H1 (cell line): ENCODE measurements around the gene ABLIM1. TPM values are rescaled to one million over a fixed set of nuclear protein-coding genes. Genes with fewer than 3 reads are reported as not detected.

ENCODE experiments used
- CTCF ChIA-PET: fragments of 300-600 bp; sonication (Branson Sonifier 250); formaldehyde crosslinking; loops from one replicate; lab custom pipeline; 2021; ENCODE audit not compliant: partially characterized antibody; lab: Charles Lee
- POLR2A ChIA-PET: fragments of 300-600 bp; sonication (Branson Sonifier 250); formaldehyde crosslinking; loops from one replicate; lab custom pipeline; 2021; ENCODE audit warnings: inconsistent platforms; ENCODE audit not compliant: partially characterized antibody; lab: Charles Lee
- DNase-seq, 2 experiments: peaks; one replicate each; pipeline versions ENCODE4 v3.0.0 to v3.0.0-alpha.2; 2010 to 2022; ENCODE audit warnings: low spot score in 2 of 2, low read depth in 1 of 2, mixed read lengths in 1 of 2
- FAIRE-seq: peaks from 2 replicates; lab custom pipeline; 2011; peaks lifted over from hg19 to GRCh38; lab: Jason Lieb, UNC
- H2AFZ ChIP-seq: 2 replicates; pipeline ENCODE4 v1.8.1; 2012; ENCODE audit warnings: low read length, inconsistent platforms
- H2AK5ac ChIP-seq: 2 replicates; pipeline ENCODE4 v1.6.1; 2013; ENCODE audit warnings: low read depth, low read length
- H2BK120ac ChIP-seq: replicated peaks from 2 replicates; pipeline ENCODE3; 2013; ENCODE audit warnings: low read depth, low read length, inconsistent platforms
- H2BK12ac ChIP-seq: 2 replicates; pipeline ENCODE4 v1.6.1; 2013; ENCODE audit warnings: low read depth, low read length
- H2BK15ac ChIP-seq: 2 replicates; pipeline ENCODE4 v1.6.1; 2013; ENCODE audit warnings: low read length
- H2BK20ac ChIP-seq: 2 replicates; pipeline ENCODE4 v1.6.1; 2013; ENCODE audit warnings: low read length
- H2BK5ac ChIP-seq: 2 replicates; pipeline ENCODE4 v1.6.1; 2013; ENCODE audit warnings: low read depth, low read length
- H3K14ac ChIP-seq: 2 replicates; pipeline ENCODE4 v1.6.1; 2013; ENCODE audit warnings: inconsistent platforms; ENCODE audit not compliant: insufficient read length
- H3K18ac ChIP-seq: 2 replicates; pipeline ENCODE4 v1.6.1; 2013; ENCODE audit warnings: low read length; ENCODE audit errors: extremely low read depth
- H3K23ac ChIP-seq: 2 replicates; pipeline ENCODE4 v1.6.1; 2013; ENCODE audit warnings: inconsistent platforms; ENCODE audit not compliant: insufficient read length
- H3K23me2 ChIP-seq: 2 replicates; pipeline ENCODE4 v1.6.1; 2013; ENCODE audit warnings: low read depth, low read length
- H3K27ac ChIP-seq: 2 replicates; pipeline ENCODE4 v1.6.1; 2011; ENCODE audit warnings: low read depth, low read length, inconsistent platforms
- H3K27me3 ChIP-seq, 4 experiments: replicated peaks in 1 of 4; 1 replicate in 1 of 4; 2 replicates in 3 of 4; pipeline versions ENCODE4 v1.6.1 to v1.8.1; 2011 to 2013; ENCODE audit warnings: low read length in 3 of 4, mild to moderate bottlenecking in 3 of 4, inconsistent platforms in 2 of 4, mixed read lengths in 2 of 4, moderate library complexity in 1 of 4; ENCODE audit not compliant: control insufficient read depth in 3 of 4, insufficient read depth in 3 of 4; ENCODE audit errors: extremely low read depth in 1 of 4
- H3K36me3 ChIP-seq, 4 experiments: 2 replicates each; pipeline versions ENCODE4 v1.6.1 to v1.8.1; 2011 to 2013; ENCODE audit warnings: mild to moderate bottlenecking in 4 of 4, low read length in 3 of 4, moderate library complexity in 2 of 4, control low read depth in 1 of 4, inconsistent platforms in 1 of 4; ENCODE audit not compliant: insufficient read depth in 4 of 4, control insufficient read depth in 2 of 4
- H3K4ac ChIP-seq: replicated peaks from 2 replicates; pipeline ENCODE3; 2013; ENCODE audit warnings: low read length, low read depth, mixed read lengths, inconsistent platforms; ENCODE audit not compliant: insufficient read length
- H3K4me1 ChIP-seq, 4 experiments: replicated peaks in 1 of 4; 1 replicate in 1 of 4; 2 replicates in 3 of 4; pipeline versions ENCODE4 v1.6.1 to v1.8.1; 2011 to 2013; ENCODE audit warnings: low read length in 3 of 4, inconsistent platforms in 2 of 4, mixed read lengths in 1 of 4; ENCODE audit not compliant: insufficient read depth in 4 of 4, control insufficient read depth in 3 of 4
- H3K4me2 ChIP-seq, 2 experiments: 2 replicates each; pipeline versions ENCODE4 v1.6.1 to v1.8.1; 2011 to 2013; ENCODE audit warnings: low read depth in 2 of 2, low read length in 2 of 2, control low read depth in 1 of 2, inconsistent platforms in 1 of 2, mild to moderate bottlenecking in 1 of 2; ENCODE audit not compliant: insufficient read depth in 1 of 2
- H3K4me3 ChIP-seq, 4 experiments: fragments of 200-600, 300-600 bp in 1 of 4; sonication (generic), shearing (Covaris generic), sonication (Bioruptor Twin) in 1 of 4; 2 replicates each; pipeline versions ENCODE4 v1.5.1 to v1.8.1; 2011 to 2016; ENCODE audit warnings: low read length in 4 of 4, low read depth in 3 of 4, control low read depth in 2 of 4, inconsistent platforms in 2 of 4, mild to moderate bottlenecking in 2 of 4, mixed read lengths in 1 of 4, moderate library complexity in 1 of 4; ENCODE audit not compliant: insufficient read depth in 2 of 4; ENCODE audit errors: extremely low read depth in 1 of 4
- H3K56ac ChIP-seq: replicated peaks from 2 replicates; pipeline ENCODE3; 2013; ENCODE audit warnings: low read depth, mild to moderate bottlenecking, mixed read lengths, low read length, inconsistent platforms; ENCODE audit not compliant: insufficient read length
- H3K79me1 ChIP-seq: 2 replicates; pipeline ENCODE4 v1.6.1; 2013; ENCODE audit warnings: low read depth, low read length, control low read depth
- H3K79me2 ChIP-seq, 2 experiments: 2 replicates each; pipeline versions ENCODE4 v1.6.1 to v1.8.1; 2012 to 2013; ENCODE audit warnings: low read length in 2 of 2, mild to moderate bottlenecking in 2 of 2, inconsistent platforms in 1 of 2; ENCODE audit not compliant: insufficient read depth in 2 of 2, control insufficient read depth in 1 of 2
- H3K9ac ChIP-seq, 4 experiments: replicated peaks in 1 of 4; 1 replicate in 1 of 4; 2 replicates in 3 of 4; pipeline versions ENCODE4 v1.6.1 to v1.8.1; 2011 to 2013; ENCODE audit warnings: low read depth in 3 of 4, low read length in 3 of 4, control low read depth in 2 of 4, mild to moderate bottlenecking in 2 of 4, moderate library complexity in 2 of 4, inconsistent platforms in 1 of 4; ENCODE audit errors: extremely low read depth in 1 of 4
- H3K9me3 ChIP-seq, 2 experiments: 2 replicates each; pipeline versions ENCODE4 v1.6.1 to v1.8.1; 2012 to 2013; ENCODE audit warnings: mild to moderate bottlenecking in 2 of 2, moderate library complexity in 2 of 2, control low read depth in 1 of 2, inconsistent platforms in 1 of 2, low read depth in 1 of 2, low read length in 1 of 2, mixed read lengths in 1 of 2; ENCODE audit not compliant: insufficient read depth in 2 of 2
- H4K20me1 ChIP-seq, 2 experiments: replicated peaks in 1 of 2; 2 replicates each; pipeline versions ENCODE3 to v1.8.1; 2011 to 2013; ENCODE audit warnings: inconsistent platforms in 2 of 2, low read length in 2 of 2, mild to moderate bottlenecking in 1 of 2; ENCODE audit not compliant: insufficient read depth in 2 of 2, control insufficient read depth in 1 of 2
- H4K5ac ChIP-seq: 2 replicates; pipeline ENCODE4 v1.6.1; 2013; ENCODE audit warnings: low read length, low read depth, mixed read lengths, inconsistent platforms; ENCODE audit not compliant: insufficient read length
- H4K8ac ChIP-seq: 2 replicates; pipeline ENCODE4 v1.8.0; 2013; ENCODE audit warnings: mild to moderate bottlenecking, moderate library complexity, low read length, inconsistent platforms; ENCODE audit not compliant: insufficient read depth; ENCODE audit errors: extremely low read depth
- H4K91ac ChIP-seq: replicated peaks from 2 replicates; pipeline ENCODE3; 2013; ENCODE audit warnings: low read length, mixed read lengths, inconsistent platforms; ENCODE audit not compliant: insufficient read length
- ATF3 ChIP-seq: IDR thresholded peaks from 2 replicates; pipeline ENCODE4 v1.6.1; 2011; ENCODE audit warnings: low read depth, mild to moderate bottlenecking, low read length; ENCODE audit not compliant: insufficient read depth
- CHD1 ChIP-seq: IDR thresholded peaks from 2 replicates; pipeline ENCODE4 v1.6.1; 2012; ENCODE audit warnings: low read depth, low read length, improper control_type of control experiment
- CREB1 ChIP-seq: IDR thresholded peaks from 2 replicates; pipeline ENCODE4 v1.6.1; 2012; ENCODE audit warnings: inconsistent platforms
- FOSL1 ChIP-seq: IDR thresholded peaks from 2 replicates; pipeline ENCODE4 v1.6.1; 2011; ENCODE audit warnings: mild to moderate bottlenecking, low read depth, low read length, moderate library complexity; ENCODE audit not compliant: insufficient read depth
- JUN ChIP-seq: IDR thresholded peaks from 2 replicates; pipeline ENCODE4 v1.6.1; 2011; ENCODE audit warnings: low read depth, mild to moderate bottlenecking, improper control_type of control experiment, low read length
- KDM1A ChIP-seq: fragments of 200-600, 300-600 bp; sonication (generic); IDR thresholded peaks from 2 replicates; pipeline ENCODE4 v1.7.1; 2016; ENCODE audit warnings: mild to moderate bottlenecking, low read length, borderline replicate concordance
- POLR2A ChIP-seq, 2 experiments: IDR thresholded peaks; 1 replicate in 1 of 2; 2 replicates in 1 of 2; pipeline ENCODE4 v1.6.1; 2011; ENCODE audit warnings: low read depth in 2 of 2, low read length in 2 of 2, mild to moderate bottlenecking in 2 of 2; ENCODE audit errors: control extremely low read depth in 1 of 2
- TAF1 ChIP-seq: IDR thresholded peaks from 2 replicates; pipeline ENCODE4 v1.6.1; 2011; ENCODE audit warnings: mild to moderate bottlenecking, low read depth, low read length
- WGBS, 2 experiments: shearing (Covaris generic) in 1 of 2; methylation state at CpG; one replicate each; pipeline versions ENCODE4 v1.1.6 to v1.1.7; 2013 to 2015; ENCODE audit warnings: low lambda C conversion rate in 2 of 2, mixed read lengths in 2 of 2, inconsistent platforms in 1 of 2, low coverage in 1 of 2, missing lambda C conversion rate in 1 of 2; ENCODE audit not compliant: insufficient replicate concordance in 2 of 2, insufficient coverage in 1 of 2, insufficient read length in 1 of 2; ENCODE audit errors: extremely low coverage in 1 of 2, missing lambda C conversion rate in 1 of 2; 5-methylcytosine and 5-hydroxymethylcytosine counted together
- polyA plus RNA-seq, 7 experiments: library from polyadenylated mRNA; depleted of rRNA in 3 of 7; stranded (reverse) in 5 of 7; unstranded in 2 of 7; fragments of >200 nt in 5 of 7; fragments of 200-250 nt in 2 of 7; gene quantifications; 1 replicate in 5 of 7; 2 replicates in 1 of 7; 4 replicates in 1 of 7; pipeline versions ENCODE4 v1.2.1 to v1.2.3, GENCODE V29; 2011 to 2013; ENCODE audit warnings: missing spikeins in 2 of 7, mixed read lengths in 2 of 7
- total RNA-seq: library from RNA; stranded (reverse); fragmentation: NEBNext Ultra II Directional; extraction: Animal tissue kit (Norgen Biotek cat#: 25700); gene quantifications from 2 replicates; pipeline ENCODE4 v1.2.1, GENCODE V29; 2021

Gene ABLIM1
- total and polyA plus RNA-seq, 2 of the 8 experiments (the other 6 are each of a cell fraction or from before 2014, with no cell fraction given) = 51.2 to 51.7 TPM

GRCh38 chr10:114679552-114679951 lies 21.5 kb upstream of the ABLIM1 start:
- no peak overlapping the region for H4K91ac ChIP-seq
- DNase-seq (no peak), FAIRE-seq (no peak)
- H4K5ac ChIP-seq = no peak overlapping the region
- H3K27me3 ChIP-seq = no peaks in the 10 kb centered on the region
- no peak overlapping the region for H3K27ac ChIP-seq
- no peak overlapping the region for H3K18ac ChIP-seq
- no peak overlapping the region for H2AK5ac ChIP-seq
- H3K9me3 ChIP-seq = no peaks in the 10 kb centered on the region
- H3K14ac ChIP-seq = no peak overlapping the region
- ChIA-PET CTCF (interaction anchor here (0.6 to 3.3 kb wide), 2 partner anchors 14 to 197 kb away, joined by 3 to 22 read pairs; no protein-coding TSS in a partner anchor), POLR2A (no interaction called here)
- H2BK5ac ChIP-seq = no peak overlapping the region
- H3K4ac ChIP-seq = no peak overlapping the region
- no peak overlapping the region for H3K9ac ChIP-seq
- H2AFZ ChIP-seq = no peak overlapping the region
- no peak overlapping the region for H2BK120ac ChIP-seq
- no peak overlapping the region for H2BK12ac ChIP-seq
- no peak overlapping the region for H3K4me2 ChIP-seq
- H2BK15ac ChIP-seq = no peak overlapping the region
- no peaks in the 10 kb centered on the region for H4K20me1 ChIP-seq
- H2BK20ac ChIP-seq = no peak overlapping the region
- H3K4me1 ChIP-seq = no peaks in the 10 kb centered on the region
- WGBS, 2 experiments = 91% methylated on average over 5 of the region's 5 CpGs; no CpG with 5 or more reads in 1 of the 2 experiments
- no peak overlapping the region for H3K23ac ChIP-seq
- H3K79me2 ChIP-seq = no peaks in the 10 kb centered on the region
- TF ChIP-seq JUN = no peak
- TF ChIP-seq KDM1A = no peak
- no peak for TF ChIP-seq CHD1
- TF ChIP-seq TAF1 = no peak
- no peak for TF ChIP-seq POLR2A (IDR thresholded peaks at IDR 0.05; ENCODE audit: control extremely low read depth in 1 of 2, low read depth in 2 of 2, low read length in 2 of 2)
- no peak for TF ChIP-seq FOSL1
- no peak for TF ChIP-seq CREB1
- no peak for TF ChIP-seq ATF3
- no peak overlapping the region for H3K4me3 ChIP-seq
- H3K36me3 ChIP-seq = no peaks in the 10 kb centered on the region
- H3K23me2 ChIP-seq = no peaks in the 10 kb centered on the region
- H3K79me1 ChIP-seq = no peaks in the 10 kb centered on the region
- no peak overlapping the region for H3K56ac ChIP-seq
- no peak overlapping the region for H4K8ac ChIP-seq
